ENCODE results near the gene TP53AIP1. TPM values are rescaled to one million over a fixed set of nuclear protein-coding genes. Genes with fewer than 3 reads are reported as not detected.

Gene TP53AIP1
- total and polyA plus RNA-seq, 10 of the 15 experiments (the other 5 are each of a cell fraction or from before 2014, with no cell fraction given): 0.01 TPM; not detected in 9

- no peak overlapping the region for H3K27ac ChIP-seq (ENCODE audit: control insufficient read depth, insufficient read depth)
- intact Hi-C loops (cut with micrococcal nuclease; ENCODE audit: unreplicated experiment): no loop called here
- ChIA-PET CTCF (interaction anchor here (1.2 to 4.9 kb wide), 3 partner anchors 14 to 56 kb away, joined by 3 to 21 read pairs (median 6); no protein-coding TSS in a partner anchor), SMC1A (ENCODE audit: uncharacterized antibody, unreplicated experiment) (interaction anchor here (0.7 to 1.4 kb wide), 2 partner anchors 14 to 57 kb away, joined by 3 to 4 read pairs; no protein-coding TSS in a partner anchor), RAD21 (ENCODE audit: unreplicated experiment) (no interaction called here), POLR2A (no interaction called here)
- no peak for DNase-seq (ENCODE audit: low read depth, low spot score)
- 30% methylated on average over 14 of the region's 14 CpGs for WGBS (ENCODE audit: insufficient coverage, insufficient replicate concordance, low lambda C conversion rate, missing lambda C conversion rate)
- H4K20me1 ChIP-seq (ENCODE audit: control insufficient read depth, insufficient read depth): no peaks in the 10 kb centered on the region; the same call in 1 of the 2 replicates
- FAIRE-seq: no peak
- H3K27me3 ChIP-seq (replicated peaks in 1 of 2; ENCODE audit: control insufficient read depth in 2 of 2, insufficient read depth in 2 of 2, low read length in 1 of 2): peaks cover 0 to 7% of the 10 kb centered on the region in 2 experiments; a peak in 2 of 4 replicates
- no peaks in the 10 kb centered on the region for H3K79me2 ChIP-seq (ENCODE audit: control insufficient read depth, insufficient read depth, low read length)
- no peak overlapping the region for H3K9ac ChIP-seq (ENCODE audit: control insufficient read depth, insufficient read depth, low read length)
- H3K4me3 ChIP-seq: no peak overlapping the region
- in situ Hi-C loops (cut with MboI): no loop called here
- ATAC-seq: no peak
- no peaks in the 10 kb centered on the region for H3K9me3 ChIP-seq (replicated peaks; ENCODE audit: control insufficient read depth, insufficient read depth, low read length)
- no TSS peak for BruUV-seq (replicated peaks)
- no peak overlapping the region for H3K4me2 ChIP-seq (ENCODE audit: control insufficient read depth, insufficient read depth)
- H3K36me3 ChIP-seq (ENCODE audit: control insufficient read depth in 2 of 2, insufficient read depth in 2 of 2, low read length in 1 of 2): no peaks in the 10 kb centered on the region
- no peaks in the 10 kb centered on the region for H3K4me1 ChIP-seq (ENCODE audit: control insufficient read depth, insufficient read depth, low read length)
- H2AFZ ChIP-seq (ENCODE audit: control insufficient read depth, low read depth, low read length): no peak overlapping the region
- TF ChIP-seq PKNOX1 (IDR thresholded peaks at IDR 0.05) (no peak), TCF7 (IDR thresholded peaks at IDR 0.05; ENCODE audit: borderline replicate concordance) (no peak), CUX1 (IDR thresholded peaks at IDR 0.05; ENCODE audit: insufficient replicate concordance, low read depth, low read length) (no peak), BCL3 (IDR thresholded peaks at IDR 0.05; ENCODE audit: borderline replicate concordance, insufficient read depth, low read depth, low read length, poor library complexity, severe bottlenecking) (no peak), NKRF (conservative IDR thresholded peaks at IDR 0.05) (no peak), USF2 (IDR thresholded peaks at IDR 0.05; ENCODE audit: borderline replicate concordance, low read depth, low read length) (no peak), NR2F1 (conservative IDR thresholded peaks at IDR 0.05) (no peak)
These were observed 949 bp downstream of the TP53AIP1 start for GRCh38 chr11:128941573-128942271.

All from GM12878 (cell line).